DLD1 (cell line): ENCODE data around the gene CPLX1.
"Not testable (repeated sequence)": the region's sequence is repeated elsewhere in the genome, so short reads cannot be mapped to it uniquely, and the experiment has no call there.

Experiments used
- in situ Hi-C: cut with HindIII; loops from 2 replicates; pipeline ENCODE4 v1.10.0; 2017; ENCODE audit warnings: low sequenced_read_pairs

Gene CPLX1

GRCh38 chr4:821181-821591, 4.7 kb downstream of the CPLX1 start:
- in situ Hi-C loops = no loop called here

- in situ Hi-C loops = no loop called here
Measured at GRCh38 chr4:820230-821172, 5.4 kb downstream of the CPLX1 start.

GRCh38 chr4:819401-820229, 6.3 kb downstream of the CPLX1 start:
- in situ Hi-C loops = no loop called here

GRCh38 chr4:818106-818921, 7.6 kb downstream of the CPLX1 start:
- in situ Hi-C loops = no loop called here

GRCh38 chr4:815464-816146, 10.3 kb downstream of the CPLX1 start:
- in situ Hi-C loops = no loop called here

GRCh38 chr4:814312-814850, 11.5 kb downstream of the CPLX1 start:
- in situ Hi-C loops = no loop called here

GRCh38 chr4:813900-814299, 12.0 kb downstream of the CPLX1 start:
- in situ Hi-C loops = no loop called here

GRCh38 chr4:808860-809570, 16.9 kb downstream of the CPLX1 start:
- in situ Hi-C loops = no loop called here

GRCh38 chr4:807792-808191, 18.1 kb downstream of the CPLX1 start:
- in situ Hi-C loops = no loop called here

GRCh38 chr4:806979-807378, 18.9 kb downstream of the CPLX1 start:
- in situ Hi-C loops = not testable (repeated sequence)

- in situ Hi-C loops = no loop called here
Measured at GRCh38 chr4:804804-805203, 21.1 kb downstream of the CPLX1 start.

GRCh38 chr4:803884-804283, 22.0 kb downstream of the CPLX1 start:
- in situ Hi-C loops = no loop called here

GRCh38 chr4:801436-802124, 24.3 kb downstream of the CPLX1 start:
- in situ Hi-C loops = no loop called here

GRCh38 chr4:797066-797465, 28.9 kb downstream of the CPLX1 start:
- in situ Hi-C loops = no loop called here

GRCh38 chr4:796206-796605, 29.7 kb downstream of the CPLX1 start:
- in situ Hi-C loops = no loop called here

- in situ Hi-C loops = no loop called here
Measured at GRCh38 chr4:795726-796119, 30.2 kb downstream of the CPLX1 start.

- in situ Hi-C loops = no loop called here
Measured at GRCh38 chr4:794900-795725, 30.8 kb downstream of the CPLX1 start.
